Suppressor macrophage treated with lipopolysaccharide for 4 hours (primary cell): ENCODE results near the gene DISP3.

Experiments
- DNase-seq: peaks from one replicate; pipeline ENCODE4 v3.0.0-alpha.2; 2020

Gene DISP3

DNA sequence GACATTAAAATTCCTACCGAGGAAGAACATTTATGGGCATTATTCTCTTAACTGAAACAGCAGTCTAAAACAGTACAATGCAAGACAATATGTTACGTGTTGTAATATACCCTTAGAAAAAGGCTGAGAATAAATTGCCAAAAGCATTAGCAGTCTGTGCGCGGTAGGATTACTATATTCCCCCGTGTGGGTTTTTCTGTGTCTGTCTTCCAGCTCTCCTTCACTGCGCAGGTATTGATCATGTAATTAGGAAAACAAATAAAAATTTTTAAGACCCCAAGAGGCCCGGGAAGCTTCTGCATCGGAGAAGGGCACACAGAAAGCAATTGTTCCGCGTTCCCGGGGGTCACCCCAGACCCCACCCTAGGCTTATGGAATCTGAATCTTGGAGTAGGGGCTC is 106.4 kb downstream of the DISP3 start:
- no peak for DNase-seq
